A673 (cell line): ENCODE data around the gene PPAT. TPM values are rescaled to one million over a fixed set of nuclear protein-coding genes. Genes with fewer than 3 reads are reported as not detected.

Experiments
- BruUV-seq: library from RNA; stranded (reverse); fragments of 400-500 nt; replicated peaks from 2 replicates; lab custom pipeline; 2021; lab: Mats Ljungman, UMichigan
- CTCF ChIA-PET: fragments of 300-600 bp; sonication (Branson Sonifier 250); formaldehyde crosslinking; loops from one replicate; lab custom pipeline; 2022; ENCODE audit warnings: antibody characterized with exemption; lab: Charles Lee
- POLR2A ChIA-PET: fragments of 300-600 bp; sonication (Branson Sonifier 250); formaldehyde crosslinking; loops from one replicate; lab custom pipeline; 2022; ENCODE audit warnings: antibody characterized with exemption; ENCODE audit not compliant: low non-redundant PET; lab: Charles Lee
- DNase-seq: peaks from one replicate; pipeline ENCODE4 v3.0.0-alpha.2; 2015; ENCODE audit warnings: low spot score
- H3K27ac ChIP-seq: fragments of 200-600 bp; sonication (generic); 2 replicates; pipeline ENCODE4 v1.5.1; 2016; ENCODE audit warnings: mixed run types, low read depth, mild to moderate bottlenecking, mixed read lengths, antibody characterized with exemption, low read length; ENCODE audit not compliant: poor library complexity, severe bottlenecking
- H3K27me3 ChIP-seq: fragments of 200-600 bp; sonication (generic); replicated peaks from 2 replicates; pipeline ENCODE4 v1.6.1; 2017; ENCODE audit warnings: mixed run types, low read depth, mild to moderate bottlenecking, mixed read lengths, antibody characterized with exemption, low read length; ENCODE audit not compliant: insufficient read depth, poor library complexity
- H3K36me3 ChIP-seq: fragments of 200-600 bp; sonication (generic); 2 replicates; pipeline ENCODE4 v1.6.1; 2016; ENCODE audit warnings: mixed run types, mild to moderate bottlenecking, mixed read lengths, antibody characterized with exemption, low read length; ENCODE audit not compliant: insufficient read depth, poor library complexity, severe bottlenecking
- H3K4me1 ChIP-seq: fragments of 200-600 bp; sonication (generic); 2 replicates; pipeline ENCODE4 v1.6.1; 2017; ENCODE audit warnings: mixed run types, mild to moderate bottlenecking, mixed read lengths, antibody characterized with exemption, low read length; ENCODE audit not compliant: insufficient read depth, poor library complexity, severe bottlenecking
- H3K4me3 ChIP-seq: fragments of 200-600 bp; sonication (generic); 2 replicates; pipeline ENCODE4 v1.5.1; 2016; ENCODE audit warnings: low read depth, mixed run types, mild to moderate bottlenecking, mixed read lengths, low read length; ENCODE audit not compliant: poor library complexity, severe bottlenecking
- H3K9me3 ChIP-seq: fragments of 200-600 bp; sonication (generic); 2 replicates; pipeline ENCODE4 v1.6.1; 2016; ENCODE audit warnings: mixed run types, low read depth, mild to moderate bottlenecking, mixed read lengths, antibody characterized with exemption, low read length; ENCODE audit not compliant: poor library complexity, severe bottlenecking
- EZH2 ChIP-seq: fragments of 200-600 bp; sonication (generic); IDR thresholded peaks from 2 replicates; pipeline ENCODE4 v1.6.1; 2017; ENCODE audit warnings: borderline replicate concordance, low read depth, mild to moderate bottlenecking, mixed read lengths, antibody characterized with exemption, low read length; ENCODE audit not compliant: poor library complexity, severe bottlenecking
- intact Hi-C: fragments of 100-400 bp; cut with micrococcal nuclease; formaldehyde crosslinking; loops from one replicate; pipeline ENCODE4 v1.10.0; 2022; ENCODE audit not compliant: unreplicated experiment
- total RNA-seq: library from RNA; stranded (reverse); gene quantifications from 2 replicates; pipeline ENCODE4 v1.2.3, GENCODE V29; 2021
- TF ChIP-seq, protein P1 (sequence below): fragments of 300-800, 200-600 bp; sonication (generic); conservative IDR thresholded peaks from 2 replicates; pipeline ENCODE4 v1.5.1; 2017; ENCODE audit warnings: low read depth, mild to moderate bottlenecking, antibody characterized with exemption, low read length, moderate library complexity, mixed read lengths

The PPAT gene
- total RNA-seq, 1 experiment from 2014 or later, result 41.6 TPM

DNA sequence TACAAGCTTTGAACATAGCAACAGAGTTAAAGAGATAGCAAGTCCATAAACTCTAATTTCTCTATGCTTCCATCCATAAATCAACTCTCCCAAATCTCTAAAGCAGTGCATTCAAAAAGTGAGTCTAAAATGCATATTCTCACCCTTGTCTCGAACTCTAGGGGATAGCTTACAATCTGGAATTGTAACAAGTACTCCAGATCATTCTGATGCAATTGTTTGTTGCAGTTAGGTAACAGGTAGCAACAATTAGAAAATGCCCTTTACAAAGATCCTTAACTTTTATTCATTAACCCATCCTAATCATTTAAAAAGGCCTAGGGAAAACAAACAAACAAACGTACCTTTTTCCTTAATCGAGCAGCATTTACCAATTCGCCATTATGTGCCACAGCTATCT, 29.3 kb downstream of the PPAT start:
- Histone ChIP-seq H3K36me3 (peaks cover 3% of the 10 kb centered on the region), H3K27me3 (no peaks in the 10 kb centered on the region), H3K4me1 (no peaks in the 10 kb centered on the region), H3K4me3 (no peak overlapping the region), H3K27ac (no peak overlapping the region), H3K9me3 (no peaks in the 10 kb centered on the region)
- BruUV-seq, result no TSS peak
- no peak for DNase-seq
- TF ChIP-seq, protein P1, sequence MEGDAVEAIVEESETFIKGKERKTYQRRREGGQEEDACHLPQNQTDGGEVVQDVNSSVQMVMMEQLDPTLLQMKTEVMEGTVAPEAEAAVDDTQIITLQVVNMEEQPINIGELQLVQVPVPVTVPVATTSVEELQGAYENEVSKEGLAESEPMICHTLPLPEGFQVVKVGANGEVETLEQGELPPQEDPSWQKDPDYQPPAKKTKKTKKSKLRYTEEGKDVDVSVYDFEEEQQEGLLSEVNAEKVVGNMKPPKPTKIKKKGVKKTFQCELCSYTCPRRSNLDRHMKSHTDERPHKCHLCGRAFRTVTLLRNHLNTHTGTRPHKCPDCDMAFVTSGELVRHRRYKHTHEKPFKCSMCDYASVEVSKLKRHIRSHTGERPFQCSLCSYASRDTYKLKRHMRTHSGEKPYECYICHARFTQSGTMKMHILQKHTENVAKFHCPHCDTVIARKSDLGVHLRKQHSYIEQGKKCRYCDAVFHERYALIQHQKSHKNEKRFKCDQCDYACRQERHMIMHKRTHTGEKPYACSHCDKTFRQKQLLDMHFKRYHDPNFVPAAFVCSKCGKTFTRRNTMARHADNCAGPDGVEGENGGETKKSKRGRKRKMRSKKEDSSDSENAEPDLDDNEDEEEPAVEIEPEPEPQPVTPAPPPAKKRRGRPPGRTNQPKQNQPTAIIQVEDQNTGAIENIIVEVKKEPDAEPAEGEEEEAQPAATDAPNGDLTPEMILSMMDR, result no peak
- no peak for TF ChIP-seq EZH2
- intact Hi-C loops, result no loop called here
- ChIA-PET POLR2A (interaction anchor here (0.7 kb wide), 1 partner anchor 19 kb away, joined by 4 read pairs; the partner anchor contains the start of gene AASDH), CTCF (no interaction called here)

DNA sequence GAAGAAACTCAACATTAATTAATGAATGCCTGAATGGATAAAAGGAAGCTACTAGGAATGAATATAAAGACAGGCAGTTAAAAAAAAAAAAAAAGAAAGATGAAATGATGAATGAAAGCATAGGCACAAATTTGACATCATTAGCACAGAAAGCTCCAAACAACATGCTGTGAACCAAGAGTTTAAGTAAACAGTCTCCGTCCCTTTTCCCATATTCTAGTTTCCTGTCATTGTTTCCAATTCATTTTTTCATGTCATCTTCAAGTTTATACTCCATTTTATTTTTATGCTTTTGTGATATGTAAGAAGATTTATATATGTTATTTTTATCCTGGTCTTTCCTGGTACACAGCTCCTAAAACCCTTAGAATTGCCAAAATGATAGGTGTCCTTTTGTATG, 30.4 kb downstream of the PPAT start:
- ChIA-PET POLR2A (no interaction called here), CTCF (no interaction called here)
- H3K4me3 ChIP-seq, result no peak overlapping the region
- no TSS peak for BruUV-seq
- DNase-seq, result no peak
- no peak for TF ChIP-seq EZH2
- TF ChIP-seq, protein P1, result no peak
- no peaks in the 10 kb centered on the region for H3K9me3 ChIP-seq
- H3K27me3 ChIP-seq, result no peaks in the 10 kb centered on the region
- H3K27ac ChIP-seq, result no peak overlapping the region
- intact Hi-C loops, result no loop called here
- peaks cover 12% of the 10 kb centered on the region for H3K36me3 ChIP-seq
- H3K4me1 ChIP-seq, result no peaks in the 10 kb centered on the region

DNA sequence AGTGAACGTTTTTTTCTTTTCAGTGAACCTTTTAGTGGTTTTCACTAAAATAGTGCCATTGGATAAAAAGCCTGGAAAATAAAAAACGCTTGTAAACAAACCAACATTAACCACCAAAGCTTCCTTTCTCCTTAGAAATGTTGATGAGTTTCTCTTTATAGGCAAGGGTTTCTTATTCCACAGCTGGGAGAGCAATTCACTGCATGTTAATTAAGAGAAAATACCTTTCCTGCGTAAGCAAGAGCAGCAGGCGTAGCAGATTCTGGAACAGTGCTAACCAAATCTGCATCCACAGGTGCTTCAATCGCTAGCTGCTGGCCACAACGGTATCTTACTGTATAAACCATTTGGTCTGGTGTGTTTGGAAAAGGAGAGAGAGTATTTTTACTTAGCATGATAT, 34.9 kb downstream of the PPAT start:
- Histone ChIP-seq H3K27ac (no peak overlapping the region), H3K27me3 (no peaks in the 10 kb centered on the region), H3K36me3 (peaks cover 17% of the 10 kb centered on the region), H3K4me1 (no peaks in the 10 kb centered on the region), H3K9me3 (no peaks in the 10 kb centered on the region), H3K4me3 (no peak overlapping the region)
- POLR2A ChIA-PET, result no interaction called here
- no peak for DNase-seq
- TF ChIP-seq, protein P1, result no peak
- TF ChIP-seq EZH2, result no peak
- CTCF ChIA-PET, result no interaction called here
- intact Hi-C loops, result no loop called here
- no TSS peak for BruUV-seq
